Endometrium (tissue), 2 donors: Measurements from ENCODE around the gene TMEM63B.
"Not testable (repeated sequence)": the region's sequence is repeated elsewhere in the genome, so short reads cannot be mapped to it uniquely, and the experiment has no call there.

Experiments used
- FAIRE-seq: peaks from 2 replicates; lab custom pipeline; 2012; peaks lifted over from hg19 to GRCh38; lab: Jason Lieb, UNC
- donor health status: control.
- donor health status: control.

The TMEM63B gene

DNA sequence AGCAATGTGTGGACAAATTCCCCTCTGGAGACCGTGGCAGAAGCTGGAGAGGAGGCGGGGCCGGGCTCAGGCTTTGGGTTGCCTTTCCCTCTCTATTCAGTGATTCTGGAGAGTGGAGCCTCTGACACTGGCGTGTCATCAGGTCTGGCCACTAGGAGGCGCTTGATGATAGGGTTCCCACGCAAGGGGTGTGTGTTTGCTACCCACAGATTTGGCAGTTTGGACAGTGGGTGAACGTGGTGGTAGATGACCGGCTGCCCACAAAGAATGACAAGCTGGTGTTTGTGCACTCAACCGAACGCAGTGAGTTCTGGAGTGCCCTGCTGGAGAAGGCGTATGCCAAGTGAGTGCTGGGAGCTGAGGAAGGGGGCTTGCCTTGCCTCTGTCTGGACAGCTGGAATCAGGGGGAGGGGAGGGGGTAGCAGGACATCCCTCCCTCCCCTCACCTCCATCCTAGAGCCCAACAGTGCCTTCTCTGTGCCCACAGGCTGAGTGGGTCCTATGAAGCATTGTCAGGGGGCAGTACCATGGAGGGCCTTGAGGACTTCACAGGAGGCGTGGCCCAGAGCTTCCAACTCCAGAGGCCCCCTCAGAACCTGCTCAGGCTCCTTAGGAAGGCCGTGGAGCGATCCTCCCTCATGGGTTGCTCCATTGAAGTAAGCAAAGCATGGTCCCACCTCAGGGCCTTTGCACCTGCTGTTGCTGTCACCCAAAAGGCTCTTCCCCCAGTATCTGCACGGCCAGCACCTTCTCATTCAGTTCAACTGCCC, 45.6 kb downstream of the TMEM63B start:
- no peak for FAIRE-seq

DNA sequence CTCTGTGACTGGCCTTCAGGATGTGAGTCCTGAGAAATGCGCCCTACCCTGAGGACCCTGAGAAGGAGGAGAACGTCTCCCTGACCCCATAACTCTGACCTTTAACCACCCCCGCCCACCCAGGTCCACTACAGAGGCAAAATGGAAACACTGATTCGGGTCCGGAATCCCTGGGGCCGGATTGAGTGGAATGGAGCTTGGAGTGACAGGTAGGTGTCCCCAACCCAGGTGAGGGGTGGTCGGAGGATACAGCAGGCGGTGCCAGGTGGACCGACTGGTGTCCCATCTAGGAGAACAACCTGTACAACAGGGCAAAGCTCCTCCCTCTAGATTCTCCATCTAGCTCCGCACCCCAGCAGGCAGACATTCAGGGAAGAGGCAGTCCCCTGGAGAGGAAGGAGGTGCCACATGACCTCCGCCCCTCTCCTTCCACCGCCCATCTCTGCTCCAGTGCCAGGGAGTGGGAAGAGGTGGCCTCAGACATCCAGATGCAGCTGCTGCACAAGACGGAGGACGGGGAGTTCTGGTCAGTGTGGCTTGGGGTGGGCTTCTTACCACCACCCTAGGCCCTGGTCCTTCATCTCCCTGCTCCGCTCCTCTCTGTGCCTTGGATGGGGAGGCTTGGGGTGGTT, 48.9 kb downstream of the TMEM63B start:
- no peak for FAIRE-seq

DNA sequence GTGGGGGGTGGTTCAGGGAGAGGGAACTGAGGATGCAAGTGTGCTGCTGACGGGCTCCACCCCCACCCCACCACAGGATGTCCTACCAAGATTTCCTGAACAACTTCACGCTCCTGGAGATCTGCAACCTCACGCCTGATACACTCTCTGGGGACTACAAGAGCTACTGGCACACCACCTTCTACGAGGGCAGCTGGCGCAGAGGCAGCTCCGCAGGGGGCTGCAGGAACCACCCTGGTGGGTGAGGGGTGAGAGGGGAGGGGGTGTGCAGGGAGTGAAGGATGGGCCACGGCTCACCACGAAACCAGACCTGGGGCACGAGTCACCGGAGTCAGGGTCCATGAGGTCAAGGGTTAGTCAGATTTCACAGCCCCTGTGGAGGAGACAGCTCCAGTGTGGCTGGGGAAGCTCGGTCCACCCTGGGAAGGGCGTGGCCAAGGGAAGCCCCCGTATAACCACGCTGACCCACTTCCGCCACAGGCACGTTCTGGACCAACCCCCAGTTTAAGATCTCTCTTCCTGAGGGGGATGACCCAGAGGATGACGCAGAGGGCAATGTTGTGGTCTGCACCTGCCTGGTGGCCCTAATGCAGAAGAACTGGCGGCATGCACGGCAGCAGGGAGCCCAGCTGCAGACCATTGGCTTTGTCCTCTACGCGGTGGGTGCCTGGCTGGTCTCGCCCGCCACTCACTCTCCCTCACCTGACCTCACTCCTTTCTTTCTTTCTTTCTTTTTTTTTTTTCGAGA, 49.6 kb downstream of the TMEM63B start:
- FAIRE-seq, result no peak

DNA sequence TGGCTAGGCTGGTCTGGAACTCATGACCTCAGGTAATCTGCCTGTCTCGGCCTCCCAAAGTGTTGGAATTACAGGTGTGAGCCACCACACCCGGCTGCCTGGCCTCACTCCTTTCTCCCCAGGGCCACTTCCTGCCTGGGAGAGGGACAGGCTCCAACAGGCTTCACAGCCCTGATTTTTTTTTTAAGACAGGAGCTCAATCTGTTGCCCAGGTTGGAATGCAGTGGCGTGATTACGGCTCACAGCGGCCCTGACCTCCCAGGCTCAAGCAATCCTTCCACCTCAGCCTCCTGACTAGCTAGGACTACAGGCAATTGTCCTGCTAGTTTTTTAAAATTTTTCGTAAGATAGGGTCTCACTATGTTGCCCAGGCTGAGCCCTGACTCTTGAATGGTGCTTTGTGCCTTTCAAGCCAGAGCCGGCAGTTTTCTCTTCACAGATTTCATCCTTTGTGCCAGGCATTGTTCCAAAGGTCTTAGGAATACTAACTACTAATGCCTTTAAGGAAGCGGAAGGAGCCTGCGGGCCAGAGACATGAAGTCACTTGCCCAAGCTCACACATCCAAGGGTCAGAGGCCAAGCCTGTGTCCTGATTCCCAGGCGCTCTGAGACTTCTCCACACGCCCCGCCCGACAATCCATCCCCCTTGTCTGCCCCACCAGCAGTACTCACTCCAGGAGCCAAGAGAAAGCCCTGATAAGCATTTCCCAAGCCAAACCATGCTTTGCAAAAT, 50.5 kb downstream of the TMEM63B start:
- FAIRE-seq, result no peak

DNA sequence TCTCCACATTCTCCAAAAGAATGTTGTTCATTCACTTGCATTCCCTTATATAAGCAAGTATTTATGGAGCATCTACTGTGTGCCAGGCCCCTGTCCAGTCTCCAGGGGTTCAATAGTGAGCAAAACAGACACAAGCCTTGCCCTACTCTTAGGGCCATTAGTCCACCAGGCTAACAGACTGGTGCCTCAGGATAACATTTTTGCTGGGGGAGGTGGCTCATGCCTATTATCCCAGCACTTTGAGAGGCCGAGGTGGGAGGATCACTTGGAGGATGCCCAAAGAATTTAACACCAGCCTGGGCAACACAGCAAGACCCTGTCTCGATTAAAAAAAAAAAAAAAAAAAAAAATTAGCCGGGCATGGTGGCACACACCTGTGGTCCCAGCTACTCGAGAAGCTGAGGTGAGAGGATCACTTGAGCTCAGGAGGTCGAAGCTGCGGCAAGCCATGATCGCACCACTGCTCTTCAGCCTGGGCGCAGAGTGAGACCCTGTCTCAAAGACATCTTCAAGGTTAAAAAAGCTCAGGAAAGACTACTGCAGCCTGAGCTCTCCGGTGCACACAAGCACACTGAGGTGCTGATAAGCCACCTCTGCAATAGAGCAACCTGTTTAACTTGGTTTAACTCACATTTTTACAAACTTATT, 51.2 kb downstream of the TMEM63B start:
- no peak for FAIRE-seq

DNA sequence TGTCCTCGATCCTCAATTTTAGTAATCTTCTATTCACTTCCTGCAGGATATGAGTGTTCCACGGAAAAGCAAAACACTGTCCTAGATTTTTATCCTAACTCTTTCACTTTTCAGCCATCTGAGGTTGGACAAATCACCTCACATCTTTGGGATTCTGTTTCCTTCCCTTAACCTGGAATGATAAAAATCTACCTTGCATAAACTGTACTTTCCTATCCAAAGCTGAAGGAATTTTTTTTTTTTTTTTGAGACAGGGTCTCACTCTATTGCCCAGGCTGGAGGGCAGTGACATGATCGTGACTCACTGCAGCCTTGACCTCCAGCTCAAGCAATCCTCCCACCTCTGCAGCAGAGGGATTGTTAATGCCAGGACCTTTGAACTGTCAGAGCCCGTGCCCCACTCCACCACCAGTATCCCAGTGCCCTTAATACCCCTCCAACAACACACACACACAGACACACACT, 51.8 kb downstream of the TMEM63B start:
- no peak for FAIRE-seq

DNA sequence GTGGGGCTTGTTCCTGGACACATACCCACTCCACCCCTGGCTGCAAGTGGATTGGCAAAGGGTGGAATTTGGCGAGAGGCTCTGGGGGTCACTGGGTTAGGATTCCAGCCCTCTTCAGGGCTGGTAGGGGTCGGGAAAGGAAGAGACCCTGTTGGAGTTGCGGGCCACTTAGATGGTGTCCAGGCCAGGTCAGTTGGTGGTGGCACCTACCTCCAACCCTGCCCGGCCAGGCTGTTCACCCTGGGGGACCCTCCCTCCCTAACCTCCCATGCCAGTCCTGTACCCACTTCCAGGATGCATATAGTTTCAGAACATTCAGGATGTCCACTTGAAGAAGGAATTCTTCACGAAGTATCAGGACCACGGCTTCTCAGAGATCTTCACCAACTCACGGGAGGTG, 52.3 kb downstream of the TMEM63B start:
- no peak for FAIRE-seq

DNA sequence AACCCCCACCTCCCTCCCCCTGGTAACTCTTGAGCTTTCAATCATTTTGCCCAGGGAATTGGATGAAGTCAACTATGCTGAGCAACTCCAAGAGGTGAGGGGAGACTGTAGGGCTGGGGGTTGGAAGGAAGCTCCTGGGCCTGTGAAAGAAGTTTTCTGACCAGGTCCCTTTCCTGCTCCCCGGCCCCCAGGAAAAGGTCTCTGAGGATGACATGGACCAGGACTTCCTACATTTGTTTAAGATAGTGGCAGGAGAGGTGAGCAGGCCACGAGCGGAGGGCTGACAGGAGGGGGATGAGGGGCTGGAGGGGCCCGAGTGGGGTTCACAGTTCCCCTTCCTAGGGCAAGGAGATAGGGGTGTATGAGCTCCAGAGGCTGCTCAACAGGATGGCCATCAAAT, 53.1 kb downstream of the TMEM63B start:
- FAIRE-seq, result no peak

DNA sequence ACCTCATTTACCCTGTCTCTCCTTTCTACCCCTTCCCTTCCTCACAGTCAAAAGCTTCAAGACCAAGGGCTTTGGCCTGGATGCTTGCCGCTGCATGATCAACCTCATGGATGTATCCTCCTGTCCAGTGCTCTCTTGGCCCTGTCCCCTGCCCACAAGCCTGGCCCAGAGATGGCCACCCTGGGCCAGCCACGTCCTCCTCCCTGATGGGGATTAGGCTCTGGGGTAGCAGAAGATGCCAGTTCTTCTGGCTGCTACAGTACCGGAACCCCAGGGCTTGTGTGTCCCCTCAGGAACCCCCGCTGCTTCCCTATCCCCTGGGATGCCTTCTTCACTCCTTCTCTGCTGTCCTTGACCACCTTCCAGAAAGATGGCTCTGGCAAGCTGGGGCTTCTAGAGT, 53.5 kb downstream of the TMEM63B start:
- FAIRE-seq, result no peak

DNA sequence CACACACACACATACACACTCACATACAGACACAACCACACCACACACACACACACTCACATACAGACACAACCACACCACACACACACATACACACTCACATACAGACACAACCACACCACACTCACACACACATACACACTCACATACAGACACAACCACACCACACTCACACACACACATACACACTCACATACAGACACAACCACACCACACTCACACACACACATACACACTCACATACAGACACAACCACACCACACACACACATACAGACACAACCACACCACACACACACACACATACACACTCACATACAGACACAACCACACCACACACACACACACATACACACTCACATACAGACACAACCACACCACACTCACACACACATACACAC, 54.4 kb downstream of the TMEM63B start:
- FAIRE-seq, result not testable (repeated sequence)

DNA sequence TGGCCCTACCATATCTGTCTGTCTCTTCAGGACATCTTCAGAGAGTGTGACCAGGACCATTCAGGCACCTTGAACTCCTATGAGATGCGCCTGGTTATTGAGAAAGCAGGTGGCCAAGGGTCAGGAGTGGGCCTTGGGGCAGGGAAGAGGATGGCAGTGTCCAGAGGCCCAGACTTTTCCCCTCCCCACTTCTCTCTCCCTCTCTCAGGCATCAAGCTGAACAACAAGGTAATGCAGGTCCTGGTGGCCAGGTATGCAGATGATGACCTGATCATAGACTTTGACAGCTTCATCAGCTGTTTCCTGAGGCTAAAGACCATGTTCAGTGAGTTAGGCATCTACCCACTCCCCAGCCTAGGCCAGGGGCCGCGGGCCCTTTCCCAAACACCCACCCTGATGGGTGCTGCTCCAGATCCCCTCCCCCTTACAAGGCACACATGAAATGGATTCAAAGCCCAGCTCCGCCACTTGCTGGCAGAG, 55.6 kb downstream of the TMEM63B start:
- no peak for FAIRE-seq

DNA sequence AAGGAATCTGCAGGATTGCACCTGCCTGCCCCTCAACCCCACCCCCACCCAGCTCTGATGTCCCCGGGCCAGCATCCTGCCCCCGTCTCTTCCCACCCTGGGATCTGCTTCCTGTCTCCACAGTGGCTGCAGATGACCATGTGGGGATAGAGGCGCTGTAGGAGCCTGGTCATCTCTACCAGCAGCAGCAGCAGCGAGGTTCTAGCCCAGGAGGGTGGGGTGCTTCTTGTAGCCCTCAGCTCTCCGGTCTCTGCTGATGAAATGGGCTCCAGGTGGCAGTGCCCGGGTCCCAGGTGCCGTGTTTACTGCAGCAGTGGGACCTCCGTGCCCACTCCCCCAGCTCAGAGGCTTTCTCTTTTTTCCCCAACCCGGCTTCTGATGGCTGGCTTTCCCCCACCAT, 56.4 kb downstream of the TMEM63B start:
- FAIRE-seq, result no peak

DNA sequence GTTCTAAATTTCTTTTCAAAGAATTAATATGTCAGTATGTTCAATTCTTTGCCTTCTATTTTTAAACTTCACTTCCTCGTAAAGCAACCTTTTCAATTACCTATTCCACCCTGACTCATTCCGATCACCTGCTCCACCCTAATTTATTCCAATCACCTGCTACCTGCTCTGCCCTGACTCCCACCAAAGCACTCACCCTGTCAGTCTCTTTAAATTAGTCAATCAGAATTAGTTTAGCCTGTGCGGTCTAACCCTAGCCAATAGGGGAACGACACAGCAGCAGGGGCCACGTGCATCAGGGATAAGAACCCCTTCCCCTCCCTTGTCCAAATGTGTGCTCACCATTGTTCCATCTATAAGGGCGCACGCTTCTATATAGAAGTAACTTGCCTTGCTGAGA, 58.0 kb downstream of the TMEM63B start:
- FAIRE-seq, result not testable (repeated sequence)

DNA sequence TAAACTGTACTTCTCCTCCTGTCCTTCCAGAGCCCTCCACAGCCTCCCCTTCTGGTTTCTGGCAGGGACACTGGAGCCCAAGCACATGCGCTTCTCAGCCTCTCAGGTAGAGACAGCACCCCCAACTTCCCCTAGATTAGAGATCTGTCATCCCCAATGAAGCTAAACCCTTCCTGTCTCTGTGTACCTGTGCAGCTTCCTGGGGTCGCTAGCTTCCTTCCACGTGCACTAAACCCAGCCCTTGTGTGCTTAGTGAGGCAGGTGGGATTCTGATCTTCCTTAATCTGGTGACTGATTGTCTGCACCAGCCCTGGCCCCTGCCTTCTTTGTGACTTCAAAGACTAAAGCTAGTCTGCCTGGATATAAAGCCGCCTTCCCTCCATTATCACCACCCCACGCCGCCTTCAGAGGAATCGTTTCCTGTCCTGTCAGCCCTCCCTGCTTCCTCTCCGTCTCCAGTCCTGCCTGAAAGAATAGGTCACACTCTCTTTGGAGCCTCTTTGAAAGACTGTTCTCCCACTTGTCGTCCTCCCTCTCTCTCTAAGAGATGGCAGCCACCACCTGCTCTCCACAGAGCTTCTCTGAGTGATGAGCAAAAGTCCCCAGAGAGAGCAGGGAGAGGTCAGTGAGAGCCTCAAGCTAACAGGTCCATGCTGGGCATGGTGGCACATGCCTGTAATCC, 58.7 kb downstream of the TMEM63B start:
- FAIRE-seq, result no peak

DNA sequence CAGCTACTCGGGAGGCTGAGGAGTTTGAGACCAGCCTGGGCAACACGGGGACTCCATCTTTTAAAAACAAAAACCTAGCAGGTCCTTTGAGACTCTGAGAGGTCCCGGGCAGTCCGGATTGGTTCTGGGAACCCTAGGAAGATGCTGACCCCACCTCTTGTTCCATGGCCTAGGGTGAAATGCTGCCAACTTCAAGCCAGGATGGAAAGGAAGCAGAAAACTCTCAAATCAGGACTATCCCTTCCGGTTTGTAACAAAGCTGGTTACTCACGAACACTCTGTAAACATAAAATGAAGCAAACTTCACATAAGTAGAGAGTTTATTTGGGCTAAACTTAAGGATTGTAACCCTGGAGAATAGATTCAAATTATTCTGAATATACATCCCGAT, 59.3 kb downstream of the TMEM63B start:
- FAIRE-seq, result no peak

DNA sequence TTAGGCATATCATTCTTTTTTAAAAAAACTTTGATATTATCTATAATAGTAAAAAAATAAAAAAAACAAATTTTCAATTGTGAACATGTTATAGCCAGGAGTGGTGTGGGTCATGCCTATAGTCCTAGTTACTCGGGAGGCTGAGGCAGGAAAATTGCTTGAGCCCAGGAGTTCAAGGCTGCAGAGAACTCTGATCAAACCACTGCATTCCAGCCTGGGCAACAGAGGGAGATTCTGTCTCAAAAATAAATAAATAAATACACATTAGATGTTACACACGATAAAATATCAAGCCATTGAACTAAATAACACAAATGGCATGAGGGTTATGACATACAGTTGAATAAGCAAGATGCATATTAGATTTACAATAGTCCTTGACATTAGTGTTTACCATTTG, 61.5 kb downstream of the TMEM63B start:
- FAIRE-seq, result no peak

DNA sequence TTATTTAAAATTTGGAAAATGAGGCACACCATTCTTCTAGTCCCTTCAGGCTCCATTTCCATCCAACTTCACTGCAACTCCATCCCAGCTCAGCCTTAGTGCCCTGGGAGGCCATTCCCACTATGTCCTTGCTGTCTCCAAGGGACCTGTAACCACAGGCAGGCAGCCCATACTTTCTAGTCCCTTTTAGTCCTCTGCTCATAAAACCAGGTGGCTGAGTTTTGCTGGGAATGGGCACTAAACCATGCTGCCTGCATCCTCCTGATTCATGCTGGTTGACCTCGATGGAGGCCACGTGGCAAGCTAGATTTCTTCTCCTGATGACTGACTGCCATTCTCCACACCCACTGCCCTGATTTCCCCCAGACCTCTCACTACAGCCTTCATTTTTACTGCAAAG, 61.9 kb downstream of the TMEM63B start:
- FAIRE-seq, result no peak

DNA sequence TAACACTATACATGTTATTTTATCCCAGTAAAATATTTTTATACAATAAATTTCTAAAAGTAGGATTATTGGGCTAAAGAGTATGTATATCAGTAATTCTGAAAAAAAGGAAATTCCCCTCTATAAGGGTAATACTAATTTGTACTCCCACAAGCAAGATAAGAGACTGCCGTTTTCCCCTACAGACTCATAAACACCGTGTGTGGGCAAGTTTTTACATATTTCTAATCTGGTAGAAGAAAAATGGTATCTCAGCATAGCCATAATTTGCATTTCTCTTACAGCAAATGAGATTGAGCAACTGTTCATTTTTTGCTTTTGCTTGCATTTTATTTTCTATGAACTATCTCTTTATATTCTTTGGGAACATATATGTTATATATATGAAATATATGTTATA, 63.4 kb downstream of the TMEM63B start:
- FAIRE-seq, result no peak

DNA sequence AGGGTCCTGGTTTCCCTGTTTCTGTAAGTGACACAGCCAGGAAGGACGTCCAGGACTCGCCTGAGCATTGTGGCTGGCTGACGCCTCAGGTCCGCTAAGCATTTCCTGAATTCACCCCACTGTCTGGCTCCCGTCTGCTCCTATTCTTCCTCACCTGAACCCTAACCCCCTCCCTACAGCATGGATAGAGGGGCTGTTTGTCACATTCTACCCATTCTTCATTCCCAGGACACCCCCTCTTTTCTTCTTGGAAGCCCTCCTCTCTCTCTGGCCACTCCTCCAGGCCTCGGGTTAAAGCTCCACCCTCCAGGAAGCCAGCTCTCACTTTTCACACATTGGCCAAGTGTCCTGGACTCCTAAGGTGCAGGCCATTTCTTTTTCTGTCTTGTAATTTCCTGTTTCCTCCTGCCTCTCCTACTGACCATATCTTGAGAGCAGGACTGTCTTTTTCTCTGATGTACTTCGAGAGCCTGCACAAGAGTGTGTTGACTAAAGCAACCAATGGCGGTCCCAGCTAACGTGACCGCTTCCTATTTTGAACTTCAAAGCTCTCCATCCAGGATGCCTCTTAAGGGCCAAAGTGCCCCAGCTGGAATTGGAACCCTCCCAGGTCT, 65.2 kb downstream of the TMEM63B start:
- FAIRE-seq, result no peak

DNA sequence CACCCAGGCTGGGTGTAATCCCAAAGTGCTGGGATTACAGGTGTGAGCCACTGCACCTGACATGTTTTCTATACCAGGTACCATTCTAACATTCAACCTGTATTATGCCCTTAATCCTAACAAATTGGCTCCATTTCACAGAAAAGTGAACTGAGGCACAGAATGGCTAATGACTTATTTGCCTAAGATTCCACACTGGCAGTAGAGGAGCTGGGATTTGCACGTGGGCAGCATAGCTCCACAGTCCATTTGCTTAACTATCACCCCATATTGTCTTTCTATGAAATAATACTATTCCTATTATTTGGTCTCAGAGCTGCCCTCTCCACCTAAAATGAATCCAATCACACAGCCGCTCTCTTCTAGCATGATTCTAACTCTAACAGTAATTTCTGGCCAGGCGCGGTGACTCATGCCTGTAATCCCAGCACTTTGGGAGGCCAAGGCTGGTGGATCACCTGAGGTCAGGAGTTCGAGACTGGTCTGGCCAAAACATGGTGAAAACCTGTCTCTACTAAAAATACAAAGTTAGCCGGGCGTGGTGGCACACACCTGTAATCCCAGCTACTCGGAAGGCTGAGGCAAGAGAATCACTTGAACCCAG, 66.1 kb downstream of the TMEM63B start:
- no peak for FAIRE-seq
